Panc1 (cell line): ENCODE data around the gene SPEG.

Experiments used
- CTCF ChIP-seq: fragments of 450-650 bp; IDR thresholded peaks from 2 replicates; pipeline ENCODE4 v1.5.1; 2017; ENCODE audit warnings: mild to moderate bottlenecking
- REST ChIP-seq, 2 experiments: IDR thresholded peaks; 2 replicates each; pipeline ENCODE4 v1.6.1; 2011 to 2012; ENCODE audit warnings: low read depth in 2 of 2, control low read depth in 1 of 2, low read length in 1 of 2, mild to moderate bottlenecking in 1 of 2, moderate library complexity in 1 of 2; ENCODE audit not compliant: insufficient read depth in 1 of 2

- no peak for TF ChIP-seq CTCF
- TF ChIP-seq REST (IDR thresholded peaks at IDR 0.05; ENCODE audit: insufficient read depth in 1 of 2, low read depth in 2 of 2, low read length in 1 of 2) = no peak
Observed at GRCh38 chr2:219445220-219445640, 10.6 kb downstream of the SPEG start.
